WTC11 (cell line): ENCODE results near the gene SPTB. TPM values are rescaled to one million over a fixed set of nuclear protein-coding genes. Genes with fewer than 3 reads are reported as not detected.

ENCODE experiments used
- ATAC-seq: fragments of 200-7000 bp; cut with Tn5 transposase; 2 replicates; pipeline ENCODE4 v1.10.0; 2021; ENCODE audit warnings: mild to moderate bottlenecking, moderate library complexity
- CTCF ChIA-PET: fragments of 300-600 bp; sonication (Branson Sonifier 250); formaldehyde crosslinking; loops from one replicate; lab custom pipeline; 2021; ENCODE audit warnings: antibody characterized with exemption; lab: Charles Lee
- POLR2A ChIA-PET: fragments of 350-600 bp; sonication (Branson Sonifier 250); formaldehyde crosslinking; loops from one replicate; lab custom pipeline; 2021; ENCODE audit warnings: antibody characterized with exemption; lab: Charles Lee
- DNase-seq: peaks from one replicate; pipeline ENCODE4 v3.0.0; 2021; ENCODE audit warnings: low spot score
- H3K27ac Mint-ChIP-seq: 2 replicates; pipeline ENCODE4 v1.8.0; 2021; ENCODE audit warnings: mixed read lengths
- H3K27me3 Mint-ChIP-seq: 2 replicates; pipeline ENCODE4 v1.8.0; 2021; ENCODE audit warnings: low read depth, mild to moderate bottlenecking, moderate library complexity, mixed read lengths
- H3K36me3 Mint-ChIP-seq: 2 replicates; pipeline ENCODE4 v1.8.0; 2021; ENCODE audit warnings: mixed read lengths
- H3K4me1 Mint-ChIP-seq: 2 replicates; pipeline ENCODE4 v1.8.0; 2022; ENCODE audit warnings: mixed read lengths
- H3K4me3 Mint-ChIP-seq: 2 replicates; pipeline ENCODE4 v1.8.0; 2021; ENCODE audit warnings: mild to moderate bottlenecking, moderate library complexity, mixed read lengths
- H3K9me3 Mint-ChIP-seq: 2 replicates; pipeline ENCODE4 v1.8.0; 2021; ENCODE audit warnings: mixed read lengths
- ATF6 ChIP-seq: sonication (generic); formaldehyde crosslinking; IDR thresholded peaks from 2 replicates; pipeline ENCODE4 v1.8.1; 2023; ENCODE audit warnings: mild to moderate bottlenecking, missing genetic modification reagents
- FOXP1 ChIP-seq: sonication (generic); formaldehyde crosslinking; IDR thresholded peaks from 2 replicates; pipeline ENCODE4 v1.8.0; 2022; ENCODE audit warnings: missing genetic modification reagents, mild to moderate bottlenecking, moderate library complexity, borderline replicate concordance
- FOXP4 ChIP-seq: sonication (generic); formaldehyde crosslinking; IDR thresholded peaks from 2 replicates; pipeline ENCODE4 v1.8.0; 2022; ENCODE audit warnings: mild to moderate bottlenecking, missing genetic modification reagents
- HMGXB4 ChIP-seq: sonication (generic); formaldehyde crosslinking; IDR thresholded peaks from 2 replicates; pipeline ENCODE4 v1.8.1; 2023; ENCODE audit warnings: mild to moderate bottlenecking, moderate library complexity, missing genetic modification reagents
- NFATC4 ChIP-seq: fragments of 250-450 bp; sonication (Bioruptor Pico); IDR thresholded peaks from 2 replicates; pipeline ENCODE4 v1.9.0; 2021; ENCODE audit warnings: mild to moderate bottlenecking
- NR3C1 ChIP-seq: sonication (generic); formaldehyde crosslinking; conservative IDR thresholded peaks from 2 replicates; pipeline ENCODE4 v1.8.1; 2023; ENCODE audit warnings: low read depth, mild to moderate bottlenecking, missing genetic modification reagents
- PRRX2 ChIP-seq: fragments of 250-450 bp; sonication (Bioruptor Pico); IDR thresholded peaks from 2 replicates; pipeline ENCODE4 v1.8.0; 2021; ENCODE audit warnings: mild to moderate bottlenecking
- RORB ChIP-seq: fragments of 250-450 bp; sonication (Bioruptor Pico); IDR thresholded peaks from 2 replicates; pipeline ENCODE4 v1.9.0; 2021; ENCODE audit warnings: mild to moderate bottlenecking
- SMAD3 ChIP-seq: sonication (generic); formaldehyde crosslinking; IDR thresholded peaks from 2 replicates; pipeline ENCODE4 v1.8.0; 2022; ENCODE audit warnings: missing genetic modification reagents, mild to moderate bottlenecking, borderline replicate concordance
- SOX15 ChIP-seq: fragments of 250-450 bp; sonication (Bioruptor Pico); IDR thresholded peaks from 2 replicates; pipeline ENCODE4 v1.9.0; 2021; ENCODE audit warnings: mild to moderate bottlenecking
- SP1 ChIP-seq: sonication (generic); formaldehyde crosslinking; conservative IDR thresholded peaks from 2 replicates; pipeline ENCODE4 v1.8.1; 2022; ENCODE audit warnings: missing genetic modification reagents
- ZBTB43 ChIP-seq: sonication (generic); formaldehyde crosslinking; IDR thresholded peaks from 2 replicates; pipeline ENCODE4 v1.8.1; 2023; ENCODE audit warnings: mild to moderate bottlenecking, missing genetic modification reagents
- ZNF396 ChIP-seq: fragments of 250-450 bp; sonication (Bioruptor Pico); IDR thresholded peaks from 2 replicates; pipeline ENCODE4 v1.8.0; 2021; ENCODE audit warnings: mild to moderate bottlenecking, moderate library complexity, borderline replicate concordance
- ZNF423 ChIP-seq: fragments of 250-450 bp; sonication (Bioruptor Pico); IDR thresholded peaks from 2 replicates; pipeline ENCODE4 v2.1.2; 2022; ENCODE audit warnings: mild to moderate bottlenecking, moderate library complexity
- ZNF671 ChIP-seq: fragments of 250-450 bp; sonication (Bioruptor Pico); IDR thresholded peaks from 2 replicates; pipeline ENCODE4 v1.8.0; 2021; ENCODE audit warnings: mild to moderate bottlenecking
- ZSCAN18 ChIP-seq: fragments of 250-450 bp; sonication (Bioruptor Pico); IDR thresholded peaks from 2 replicates; pipeline ENCODE4 v2.1.2; 2022; ENCODE audit warnings: mild to moderate bottlenecking, moderate library complexity
- total RNA-seq: library from RNA; stranded (reverse); gene quantifications from 3 replicates; pipeline ENCODE4 v1.2.3, GENCODE V29; 2021
- TF ChIP-seq, protein P1 (sequence below): fragments of 250-450 bp; sonication (Bioruptor Pico); IDR thresholded peaks from 2 replicates; pipeline ENCODE4 v1.9.0; 2021; ENCODE audit warnings: mild to moderate bottlenecking
- TF ChIP-seq, protein P2 (sequence below): sonication (generic); formaldehyde crosslinking; IDR thresholded peaks from 2 replicates; pipeline ENCODE4 v1.8.1; 2022; ENCODE audit warnings: low read depth, mild to moderate bottlenecking, moderate library complexity, missing genetic modification reagents, borderline replicate concordance
- TF ChIP-seq, protein P3 (sequence below): sonication (generic); formaldehyde crosslinking; IDR thresholded peaks from 2 replicates; pipeline ENCODE4 v1.8.1; 2022; ENCODE audit warnings: mild to moderate bottlenecking, missing genetic modification reagents, moderate library complexity, borderline replicate concordance

Gene SPTB
- total RNA-seq, 1 experiment from 2014 or later: 3.2 TPM

DNA sequence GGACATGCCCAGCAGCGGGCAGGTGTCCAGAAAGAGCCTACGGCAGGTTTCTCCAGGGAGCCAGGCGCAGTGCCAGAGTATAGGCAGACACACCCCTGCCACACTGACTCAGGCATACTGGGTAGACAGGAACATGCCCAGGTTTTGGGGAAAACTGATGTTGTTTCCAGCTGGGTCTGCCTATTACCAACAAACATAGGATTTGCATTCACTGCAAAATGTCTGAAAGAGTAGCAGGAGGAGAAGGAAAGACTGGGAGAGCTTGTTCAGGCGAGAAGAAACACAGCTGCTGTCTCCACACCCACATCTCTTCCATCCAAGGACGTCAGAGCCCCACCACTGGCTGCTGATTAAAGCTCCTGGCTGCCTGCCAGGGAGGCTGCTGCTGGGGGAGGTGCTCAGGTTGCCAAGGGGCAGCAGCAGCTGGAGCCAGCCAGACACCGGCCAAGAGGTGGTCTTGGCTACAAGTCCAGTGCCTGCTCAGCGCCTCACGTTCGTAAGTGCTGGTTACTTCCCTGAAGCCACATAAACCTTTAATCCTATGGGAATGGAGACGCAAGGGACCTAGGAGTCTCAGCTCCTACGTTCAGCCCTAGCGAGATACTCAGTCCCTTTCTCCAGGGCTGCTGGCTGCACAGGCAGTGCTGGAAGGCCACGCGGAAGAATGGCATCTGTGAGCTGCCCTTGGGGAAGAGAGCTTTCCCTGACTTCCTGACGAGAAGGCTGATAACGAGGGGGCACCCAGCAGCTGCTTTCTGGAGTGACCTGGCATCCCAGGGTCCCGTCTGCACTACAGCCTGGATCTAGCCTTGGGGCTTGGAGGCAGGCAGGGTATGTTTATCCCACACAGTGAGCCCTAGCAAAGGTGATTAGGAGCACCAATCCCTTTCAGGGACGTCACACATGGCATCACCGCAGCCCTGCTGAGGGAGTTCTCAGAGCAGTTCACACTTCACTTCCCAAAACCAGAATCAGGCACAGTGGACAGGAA is 117.4 kb downstream of the SPTB start:
- Mint-ChIP-seq H3K9me3 (no peaks in the 10 kb centered on the region), H3K27me3 (peaks cover 18% of the 10 kb centered on the region), H3K27ac (no peak overlapping the region), H3K4me1 (peaks cover 60% of the 10 kb centered on the region), H3K36me3 (no peaks in the 10 kb centered on the region), H3K4me3 (no peak overlapping the region)
- TF ChIP-seq ZNF671 (CRISPR knock-in tag): no peak
- no peak for TF ChIP-seq PRRX2
- no peak for TF ChIP-seq FOXP4 (CRISPR knock-in tag)
- no peak for TF ChIP-seq NR3C1 (CRISPR knock-in tag)
- no peak for TF ChIP-seq ATF6 (CRISPR knock-in tag)
- no peak for TF ChIP-seq ZNF396 (CRISPR knock-in tag)
- no peak for TF ChIP-seq ZNF423 (CRISPR knock-in tag)
- TF ChIP-seq ZBTB43 (CRISPR knock-in tag): no peak
- TF ChIP-seq RORB (CRISPR knock-in tag): no peak
- TF ChIP-seq SMAD3 (CRISPR knock-in tag): no peak
- TF ChIP-seq, protein P1, sequence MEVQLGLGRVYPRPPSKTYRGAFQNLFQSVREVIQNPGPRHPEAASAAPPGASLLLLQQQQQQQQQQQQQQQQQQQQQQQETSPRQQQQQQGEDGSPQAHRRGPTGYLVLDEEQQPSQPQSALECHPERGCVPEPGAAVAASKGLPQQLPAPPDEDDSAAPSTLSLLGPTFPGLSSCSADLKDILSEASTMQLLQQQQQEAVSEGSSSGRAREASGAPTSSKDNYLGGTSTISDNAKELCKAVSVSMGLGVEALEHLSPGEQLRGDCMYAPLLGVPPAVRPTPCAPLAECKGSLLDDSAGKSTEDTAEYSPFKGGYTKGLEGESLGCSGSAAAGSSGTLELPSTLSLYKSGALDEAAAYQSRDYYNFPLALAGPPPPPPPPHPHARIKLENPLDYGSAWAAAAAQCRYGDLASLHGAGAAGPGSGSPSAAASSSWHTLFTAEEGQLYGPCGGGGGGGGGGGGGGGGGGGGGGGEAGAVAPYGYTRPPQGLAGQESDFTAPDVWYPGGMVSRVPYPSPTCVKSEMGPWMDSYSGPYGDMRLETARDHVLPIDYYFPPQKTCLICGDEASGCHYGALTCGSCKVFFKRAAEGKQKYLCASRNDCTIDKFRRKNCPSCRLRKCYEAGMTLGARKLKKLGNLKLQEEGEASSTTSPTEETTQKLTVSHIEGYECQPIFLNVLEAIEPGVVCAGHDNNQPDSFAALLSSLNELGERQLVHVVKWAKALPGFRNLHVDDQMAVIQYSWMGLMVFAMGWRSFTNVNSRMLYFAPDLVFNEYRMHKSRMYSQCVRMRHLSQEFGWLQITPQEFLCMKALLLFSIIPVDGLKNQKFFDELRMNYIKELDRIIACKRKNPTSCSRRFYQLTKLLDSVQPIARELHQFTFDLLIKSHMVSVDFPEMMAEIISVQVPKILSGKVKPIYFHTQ (CRISPR knock-in tag): no peak
- TF ChIP-seq, protein P2, sequence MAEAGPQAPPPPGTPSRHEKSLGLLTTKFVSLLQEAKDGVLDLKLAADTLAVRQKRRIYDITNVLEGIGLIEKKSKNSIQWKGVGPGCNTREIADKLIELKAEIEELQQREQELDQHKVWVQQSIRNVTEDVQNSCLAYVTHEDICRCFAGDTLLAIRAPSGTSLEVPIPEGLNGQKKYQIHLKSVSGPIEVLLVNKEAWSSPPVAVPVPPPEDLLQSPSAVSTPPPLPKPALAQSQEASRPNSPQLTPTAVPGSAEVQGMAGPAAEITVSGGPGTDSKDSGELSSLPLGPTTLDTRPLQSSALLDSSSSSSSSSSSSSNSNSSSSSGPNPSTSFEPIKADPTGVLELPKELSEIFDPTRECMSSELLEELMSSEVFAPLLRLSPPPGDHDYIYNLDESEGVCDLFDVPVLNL (CRISPR knock-in tag): no peak
- no peak for TF ChIP-seq NFATC4
- TF ChIP-seq HMGXB4 (CRISPR knock-in tag): no peak
- no peak for TF ChIP-seq SOX15 (CRISPR knock-in tag)
- no peak for TF ChIP-seq ZSCAN18
- TF ChIP-seq SP1 (CRISPR knock-in tag): no peak
- TF ChIP-seq, protein P3, sequence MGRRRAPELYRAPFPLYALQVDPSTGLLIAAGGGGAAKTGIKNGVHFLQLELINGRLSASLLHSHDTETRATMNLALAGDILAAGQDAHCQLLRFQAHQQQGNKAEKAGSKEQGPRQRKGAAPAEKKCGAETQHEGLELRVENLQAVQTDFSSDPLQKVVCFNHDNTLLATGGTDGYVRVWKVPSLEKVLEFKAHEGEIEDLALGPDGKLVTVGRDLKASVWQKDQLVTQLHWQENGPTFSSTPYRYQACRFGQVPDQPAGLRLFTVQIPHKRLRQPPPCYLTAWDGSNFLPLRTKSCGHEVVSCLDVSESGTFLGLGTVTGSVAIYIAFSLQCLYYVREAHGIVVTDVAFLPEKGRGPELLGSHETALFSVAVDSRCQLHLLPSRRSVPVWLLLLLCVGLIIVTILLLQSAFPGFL (CRISPR knock-in tag): no peak
- no peak for TF ChIP-seq FOXP1 (CRISPR knock-in tag)
- DNase-seq: no peak
- CTCF ChIA-PET: interaction anchor here (0.6 to 2.1 kb wide), 22 partner anchors 9 to 222 kb away, joined by 3 to 13 read pairs (median 4); partner anchors contain the start of gene HSPA2
- POLR2A ChIA-PET: interaction anchor here (0.9 kb wide), 1 partner anchor 258 kb away, joined by 5 read pairs; no protein-coding TSS in a partner anchor
- no peak for ATAC-seq
